CD14-positive monocyte (primary cell): ENCODE results near the gene MOB3B. TPM values are rescaled to one million over a fixed set of nuclear protein-coding genes. Genes with fewer than 3 reads are reported as not detected.
A peak's percentile ranks its signal among the peaks of the same experiment; 100 is the strongest.

Source experiments
- DNase-seq, 3 donors: peaks; one replicate each; pipeline ENCODE4 v3.0.0-alpha.2; 2011 to 2022
- H2AFZ ChIP-seq: 2 replicates; pipeline ENCODE4 v1.6.0; 2012; ENCODE audit warnings: mild to moderate bottlenecking, low read depth, low read length, inconsistent platforms; ENCODE audit not compliant: insufficient read depth, poor library complexity, severe bottlenecking
- H3K27ac ChIP-seq, 2 donors: 1 replicate in 1 of 2; 2 replicates in 1 of 2; pipeline ENCODE4 v1.5.1; 2012 to 2013; ENCODE audit warnings: low read length in 2 of 2, control low read depth in 1 of 2, inconsistent platforms in 1 of 2, low read depth in 1 of 2, mild to moderate bottlenecking in 1 of 2
- H3K27me3 ChIP-seq, 2 donors: one replicate each; pipeline versions ENCODE4 v1.6.0 to v1.6.1; 2011 to 2013; ENCODE audit warnings: low read length in 2 of 2; ENCODE audit not compliant: control insufficient read depth in 2 of 2, insufficient read depth in 2 of 2
- H3K36me3 ChIP-seq, 2 donors: replicated peaks in 1 of 2; 1 replicate in 1 of 2; 2 replicates in 1 of 2; pipeline versions ENCODE4 v1.5.1 to v1.6.1; 2012 to 2013; ENCODE audit warnings: low read length in 2 of 2, control low read depth in 1 of 2, inconsistent platforms in 1 of 2, mild to moderate bottlenecking in 1 of 2; ENCODE audit not compliant: insufficient read depth in 2 of 2, control insufficient read depth in 1 of 2
- H3K4me1 ChIP-seq, 2 donors: 1 replicate in 1 of 2; 2 replicates in 1 of 2; pipeline versions ENCODE4 v1.5.1 to v1.6.1; 2012 to 2013; ENCODE audit warnings: low read length in 2 of 2, control low read depth in 1 of 2, inconsistent platforms in 1 of 2, mild to moderate bottlenecking in 1 of 2, moderate library complexity in 1 of 2; ENCODE audit not compliant: insufficient read depth in 2 of 2, control insufficient read depth in 1 of 2
- H3K4me2 ChIP-seq: replicated peaks from 2 replicates; pipeline ENCODE3; 2012; ENCODE audit warnings: low read length, moderate library complexity, mild to moderate bottlenecking; ENCODE audit not compliant: poor library complexity, severe bottlenecking; ENCODE audit errors: extremely low read depth
- H3K4me3 ChIP-seq, 3 experiments: fragments of 200-600 bp in 1 of 3; sonication (generic) in 1 of 3; replicated peaks in 1 of 3; 1 replicate in 2 of 3; 2 replicates in 1 of 3; pipeline ENCODE4 v1.5.1; 2011 to 2013; ENCODE audit warnings: low read length in 3 of 3, mild to moderate bottlenecking in 3 of 3, control low read depth in 2 of 3, low read depth in 2 of 3, inconsistent platforms in 1 of 3, moderate library complexity in 1 of 3
- H3K79me2 ChIP-seq: 2 replicates; pipeline ENCODE4 v1.6.0; 2012; ENCODE audit warnings: mild to moderate bottlenecking, control low read depth, inconsistent platforms, low read length, moderate library complexity; ENCODE audit not compliant: insufficient read depth
- H3K9ac ChIP-seq: 2 replicates; pipeline ENCODE4 v1.6.0; 2017; ENCODE audit warnings: low read length, mild to moderate bottlenecking; ENCODE audit not compliant: insufficient read depth, poor library complexity, severe bottlenecking
- H3K9me3 ChIP-seq, 2 donors: replicated peaks in 1 of 2; 1 replicate in 1 of 2; 2 replicates in 1 of 2; pipeline versions ENCODE4 v1.5.1 to v1.6.1; 2012 to 2013; ENCODE audit warnings: low read length in 2 of 2, control low read depth in 1 of 2; ENCODE audit not compliant: control insufficient read depth in 1 of 2, insufficient read depth in 1 of 2
- H4K20me1 ChIP-seq: 2 replicates; pipeline ENCODE4 v1.6.0; 2012; ENCODE audit warnings: mild to moderate bottlenecking, low read length, control low read depth, moderate library complexity; ENCODE audit not compliant: insufficient read depth
- H3K27ac Mint-ChIP-seq, 7 donors: one replicate each; pipeline ENCODE4 v1.8.0; 2020; ENCODE audit warnings: mild to moderate bottlenecking in 7 of 7, mixed read lengths in 7 of 7, moderate library complexity in 6 of 7, inconsistent platforms in 2 of 7
- H3K27me3 Mint-ChIP-seq, 3 donors: one replicate each; pipeline ENCODE4 v1.8.0; 2021 to 2022; ENCODE audit warnings: low read depth in 3 of 3, mild to moderate bottlenecking in 3 of 3, mixed read lengths in 3 of 3, moderate library complexity in 3 of 3, inconsistent platforms in 1 of 3
- H3K36me3 Mint-ChIP-seq, 2 donors: one replicate each; pipeline ENCODE4 v1.8.0; 2020; ENCODE audit warnings: mixed read lengths in 2 of 2, inconsistent platforms in 1 of 2, mild to moderate bottlenecking in 1 of 2
- H3K4me1 Mint-ChIP-seq: one replicate; pipeline ENCODE4 v1.8.0; 2020; ENCODE audit warnings: mild to moderate bottlenecking, mixed read lengths
- H3K4me3 Mint-ChIP-seq, 2 donors: one replicate each; pipeline ENCODE4 v1.8.0; 2020; ENCODE audit warnings: mild to moderate bottlenecking in 2 of 2, mixed read lengths in 2 of 2, moderate library complexity in 1 of 2
- H3K9me3 Mint-ChIP-seq, 7 donors: one replicate each; pipeline ENCODE4 v1.8.0; 2020 to 2022; ENCODE audit warnings: mixed read lengths in 7 of 7, mild to moderate bottlenecking in 6 of 7, moderate library complexity in 6 of 7, inconsistent platforms in 2 of 7
- CTCF ChIP-seq: fragments of 200-600 bp; IDR thresholded peaks from one replicate; pipeline ENCODE4 v1.8.0; 2022; ENCODE audit warnings: antibody characterized with exemption, mild to moderate bottlenecking
- WGBS: methylation state at CpG from one replicate; pipeline ENCODE4 v1.1.5; 2013; ENCODE audit warnings: missing lambda C conversion rate; ENCODE audit not compliant: insufficient coverage; 5-methylcytosine and 5-hydroxymethylcytosine counted together
- intact Hi-C, 2 donors: fragments of 100-400 bp; cut with micrococcal nuclease; formaldehyde crosslinking; loops; one replicate each; pipeline versions ENCODE4 v1.15.0 to v1.15.1; 2023
- polyA plus RNA-seq, 3 donors: library from polyadenylated mRNA; depleted of rRNA in 1 of 3; unstranded in 2 of 3; stranded (reverse) in 1 of 3; fragments of 300-500 nt in 2 of 3; fragments of >200 nt in 1 of 3; fragmentation: Illumina TruSeq in 2 of 3; gene quantifications; 1 replicate in 2 of 3; 2 replicates in 1 of 3; pipeline ENCODE4 v1.2.3, GENCODE V29; 2012 to 2021

The MOB3B gene
- polyA plus RNA-seq, 3 donors, result 1.2 to 2.2 (median 1.4) TPM

- H3K4me1 ChIP-seq, result peaks cover 30 to 35% of the 10 kb centered on the region in 2 donors
- no peak overlapping the region for H2AFZ ChIP-seq
- Mint-ChIP-seq H3K36me3 (peaks cover 3 to 10% of the 10 kb centered on the region in 2 donors), H3K27ac (peak overlapping the region in 3 of 7 donors; percentile 24 to 43 (median 43)), H3K27me3 (peaks cover 0 to 3% (median 0%) of the 10 kb centered on the region in 3 donors), H3K9me3 (no peaks in the 10 kb centered on the region), H3K4me3 (no peak overlapping the region), H3K4me1 (peaks cover 35% of the 10 kb centered on the region)
- TF ChIP-seq CTCF, result no peak
- no peak overlapping the region for H3K9ac ChIP-seq
- H3K27me3 ChIP-seq, result no peaks in the 10 kb centered on the region
- H3K79me2 ChIP-seq, result no peaks in the 10 kb centered on the region
- H3K4me3 ChIP-seq, result no peak overlapping the region
- no peaks in the 10 kb centered on the region for H3K36me3 ChIP-seq
- no peaks in the 10 kb centered on the region for H3K9me3 ChIP-seq
- no CpG with 5 or more reads among the region's 1 CpG for WGBS
- H4K20me1 ChIP-seq, result no peaks in the 10 kb centered on the region
- H3K4me2 ChIP-seq, result no peak overlapping the region
- no peak overlapping the region for H3K27ac ChIP-seq
- intact Hi-C loops, result no loop called here
- peak; percentile 14 to 51 (median 38) for DNase-seq
These were observed 181.7 kb downstream of the MOB3B start for GRCh38 chr9:27347889-27348288.

GRCh38 chr9:27344776-27345175, 184.8 kb downstream of the MOB3B start:
- no peaks in the 10 kb centered on the region for H3K27me3 ChIP-seq
- Mint-ChIP-seq H3K4me3 (no peak overlapping the region), H3K4me1 (peaks cover 37% of the 10 kb centered on the region), H3K36me3 (peaks cover 3 to 5% of the 10 kb centered on the region in 2 donors), H3K27me3 (peaks cover 0 to 3% (median 0%) of the 10 kb centered on the region in 3 donors), H3K27ac (no peak overlapping the region), H3K9me3 (peaks cover 0 to 2% (median 0%) of the 10 kb centered on the region in 7 donors)
- WGBS, result 98% methylated on average over 5 of the region's 7 CpGs
- no peak overlapping the region for H3K27ac ChIP-seq
- intact Hi-C loops, result no loop called here
- H3K4me1 ChIP-seq, result peaks cover 34 to 42% of the 10 kb centered on the region in 2 donors
- no peak for DNase-seq
- no peak overlapping the region for H3K9ac ChIP-seq
- H2AFZ ChIP-seq, result no peak overlapping the region
- H3K4me2 ChIP-seq, result no peak overlapping the region
- H3K9me3 ChIP-seq, result no peaks in the 10 kb centered on the region
- no peak for TF ChIP-seq CTCF
- H3K36me3 ChIP-seq, result no peaks in the 10 kb centered on the region
- H4K20me1 ChIP-seq, result no peaks in the 10 kb centered on the region
- H3K4me3 ChIP-seq, result no peak overlapping the region
- no peaks in the 10 kb centered on the region for H3K79me2 ChIP-seq
